Neural progenitor cell (in vitro differentiated cells): ENCODE measurements around the gene BCL7C. TPM values are rescaled to one million over a fixed set of nuclear protein-coding genes. Genes with fewer than 3 reads are reported as not detected.
A peak's percentile ranks its signal among the peaks of the same experiment; 100 is the strongest.

Experiments used
- DNase-seq: peaks from one replicate; pipeline ENCODE4 v3.0.0-alpha.2; 2016; ENCODE audit warnings: low spot score
- H2AFZ ChIP-seq: fragments of 200-600 bp; sonication (generic); replicated peaks from 2 replicates; pipeline ENCODE4 v1.6.1; 2016; ENCODE audit warnings: antibody characterized with exemption
- H3F3A ChIP-seq: fragments of 200-600 bp; sonication (generic); 2 replicates; pipeline ENCODE4 v1.6.1; 2016; ENCODE audit warnings: antibody characterized with exemption, low read depth
- H3K27ac ChIP-seq: fragments of 200-600 bp; sonication (generic); 2 replicates; pipeline ENCODE4 v1.5.1; 2016; ENCODE audit warnings: mild to moderate bottlenecking
- H3K27me3 ChIP-seq: fragments of 200-600 bp; sonication (generic); 2 replicates; pipeline ENCODE4 v1.6.1; 2016; ENCODE audit warnings: mild to moderate bottlenecking, moderate library complexity
- H3K36me3 ChIP-seq: fragments of 200-600 bp; sonication (generic); 2 replicates; pipeline ENCODE4 v1.5.1; 2016
- H3K4me1 ChIP-seq: fragments of 200-600 bp; sonication (generic); 2 replicates; pipeline ENCODE4 v1.6.1; 2016; ENCODE audit warnings: mixed run types
- H3K4me2 ChIP-seq: fragments of 200-600 bp; sonication (generic); 2 replicates; pipeline ENCODE4 v1.6.1; 2016
- H3K4me3 ChIP-seq: fragments of 200-600 bp; sonication (generic); 2 replicates; pipeline ENCODE4 v1.5.1; 2016
- H3K79me2 ChIP-seq: fragments of 200-600 bp; sonication (generic); 2 replicates; pipeline ENCODE4 v1.6.1; 2016; ENCODE audit warnings: low read depth
- H3K9ac ChIP-seq: fragments of 200-600 bp; sonication (generic); 2 replicates; pipeline ENCODE4 v1.6.1; 2016
- H3K9me3 ChIP-seq: fragments of 200-600 bp; sonication (generic); 2 replicates; pipeline ENCODE4 v1.5.1; 2016; ENCODE audit warnings: low read depth
- H4K20me1 ChIP-seq: fragments of 200-600 bp; sonication (generic); 2 replicates; pipeline ENCODE4 v1.6.1; 2016; ENCODE audit warnings: low read depth
- H3K27ac Mint-ChIP-seq: 3 replicates; pipeline ENCODE4 v1.8.0; 2021; ENCODE audit warnings: mixed read lengths
- H3K27me3 Mint-ChIP-seq: 2 replicates; pipeline ENCODE4 v1.8.0; 2022; ENCODE audit warnings: low read depth, mild to moderate bottlenecking, inconsistent platforms, moderate library complexity, mixed read lengths; ENCODE audit not compliant: insufficient read depth
- H3K36me3 Mint-ChIP-seq: 3 replicates; pipeline ENCODE4 v1.8.0; 2021; ENCODE audit warnings: mixed read lengths
- H3K4me1 Mint-ChIP-seq: 3 replicates; pipeline ENCODE4 v1.8.0; 2021; ENCODE audit warnings: mixed read lengths
- H3K4me3 Mint-ChIP-seq: 3 replicates; pipeline ENCODE4 v1.8.0; 2021; ENCODE audit warnings: mild to moderate bottlenecking, moderate library complexity, mixed read lengths
- H3K9me3 Mint-ChIP-seq: 3 replicates; pipeline ENCODE4 v1.8.0; 2020; ENCODE audit warnings: mixed read lengths
- CTCF ChIP-seq: fragments of 200-600 bp; sonication (generic); IDR thresholded peaks from 2 replicates; pipeline ENCODE4 v1.5.1; 2017; ENCODE audit warnings: antibody characterized with exemption, mild to moderate bottlenecking
- EZH2 ChIP-seq: fragments of 200-600 bp; sonication (generic); IDR thresholded peaks from 2 replicates; pipeline ENCODE4 v1.6.1; 2017; ENCODE audit warnings: antibody characterized with exemption, mild to moderate bottlenecking, moderate library complexity
- EZH2phosphoT487 ChIP-seq: fragments of 200-600 bp; sonication (generic); IDR thresholded peaks from 2 replicates; pipeline ENCODE4 v1.6.1; 2017; ENCODE audit warnings: antibody characterized with exemption
- total RNA-seq: library from RNA; depleted of rRNA; stranded (reverse); fragments of >200 nt; gene quantifications from 2 replicates; pipeline ENCODE4 v1.2.3, GENCODE V29; 2015; ENCODE audit warnings: low replicate concordance

The BCL7C gene
- total RNA-seq, 1 donor from 2014 or later = 18.3 TPM

GRCh38 chr16:30874244-30874820, 19.5 kb downstream of the BCL7C start:
- Histone ChIP-seq H3F3A (peaks cover 23% of the 10 kb centered on the region), H4K20me1 (no peaks in the 10 kb centered on the region), H3K27me3 (no peaks in the 10 kb centered on the region), H3K9me3 (no peaks in the 10 kb centered on the region), H2AFZ (peak overlapping the region; percentile 96), H3K9ac (peak overlapping the region; percentile 45), H3K4me3 (peak overlapping the region; percentile 85), H3K4me1 (peaks cover 12% of the 10 kb centered on the region), H3K36me3 (no peaks in the 10 kb centered on the region), H3K4me2 (peak overlapping the region; percentile 95), H3K27ac (no peak overlapping the region), H3K79me2 (peaks cover 30% of the 10 kb centered on the region)
- peak overlapping the region; percentile 96 for H3K4me3 Mint-ChIP-seq
- peaks cover 10% of the 10 kb centered on the region for H3K36me3 Mint-ChIP-seq
- H3K9me3 Mint-ChIP-seq = no peaks in the 10 kb centered on the region
- peaks cover 23% of the 10 kb centered on the region for H3K4me1 Mint-ChIP-seq
- H3K27me3 Mint-ChIP-seq = peaks cover 6% of the 10 kb centered on the region
- no peak for TF ChIP-seq EZH2
- no peak for TF ChIP-seq EZH2phosphoT487
- TF ChIP-seq CTCF = no peak
- DNase-seq = no peak
- peak overlapping the region; percentile 92 for H3K27ac Mint-ChIP-seq

GRCh38 chr16:30870904-30871303, 23.0 kb downstream of the BCL7C start:
- Mint-ChIP-seq H3K27me3 (peaks cover 2% of the 10 kb centered on the region), H3K9me3 (no peaks in the 10 kb centered on the region), H3K4me3 (no peak overlapping the region), H3K4me1 (peaks cover 9% of the 10 kb centered on the region), H3K36me3 (peaks cover 3% of the 10 kb centered on the region), H3K27ac (peak overlapping the region; percentile 72)
- no peak overlapping the region for H3K4me2 ChIP-seq
- no peak overlapping the region for H3K27ac ChIP-seq
- H4K20me1 ChIP-seq = no peaks in the 10 kb centered on the region
- peaks cover 3% of the 10 kb centered on the region for H3K4me1 ChIP-seq
- no peaks in the 10 kb centered on the region for H3K36me3 ChIP-seq
- no peak overlapping the region for H2AFZ ChIP-seq
- H3K79me2 ChIP-seq = peaks cover 11% of the 10 kb centered on the region
- TF ChIP-seq EZH2phosphoT487 (no peak), CTCF (no peak)
- no peak overlapping the region for H3K4me3 ChIP-seq
- no peak for DNase-seq
- H3F3A ChIP-seq = peaks cover 14% of the 10 kb centered on the region
- no peaks in the 10 kb centered on the region for H3K9me3 ChIP-seq
- no peaks in the 10 kb centered on the region for H3K27me3 ChIP-seq
- no peak overlapping the region for H3K9ac ChIP-seq

- Mint-ChIP-seq H3K36me3 (peaks cover 3% of the 10 kb centered on the region), H3K27me3 (no peaks in the 10 kb centered on the region), H3K9me3 (no peaks in the 10 kb centered on the region), H3K4me1 (no peaks in the 10 kb centered on the region), H3K27ac (no peak overlapping the region), H3K4me3 (no peak overlapping the region)
- no peak overlapping the region for H3K27ac ChIP-seq
- H3K4me2 ChIP-seq = no peak overlapping the region
- no peaks in the 10 kb centered on the region for H3K9me3 ChIP-seq
- DNase-seq = no peak
- no peak overlapping the region for H3K4me3 ChIP-seq
- no peaks in the 10 kb centered on the region for H3K79me2 ChIP-seq
- H4K20me1 ChIP-seq = no peaks in the 10 kb centered on the region
- no peak overlapping the region for H2AFZ ChIP-seq
- TF ChIP-seq EZH2phosphoT487 = no peak
- no peak for TF ChIP-seq EZH2
- peak; percentile 18 for TF ChIP-seq CTCF
- no peaks in the 10 kb centered on the region for H3K36me3 ChIP-seq
- no peaks in the 10 kb centered on the region for H3K27me3 ChIP-seq
- no peaks in the 10 kb centered on the region for H3F3A ChIP-seq
- H3K4me1 ChIP-seq = no peaks in the 10 kb centered on the region
- no peak overlapping the region for H3K9ac ChIP-seq
These were observed 26.1 kb downstream of the BCL7C start for GRCh38 chr16:30867747-30868146.
